Measurements from ENCODE around the gene GALNT15.

Gene GALNT15

DNA sequence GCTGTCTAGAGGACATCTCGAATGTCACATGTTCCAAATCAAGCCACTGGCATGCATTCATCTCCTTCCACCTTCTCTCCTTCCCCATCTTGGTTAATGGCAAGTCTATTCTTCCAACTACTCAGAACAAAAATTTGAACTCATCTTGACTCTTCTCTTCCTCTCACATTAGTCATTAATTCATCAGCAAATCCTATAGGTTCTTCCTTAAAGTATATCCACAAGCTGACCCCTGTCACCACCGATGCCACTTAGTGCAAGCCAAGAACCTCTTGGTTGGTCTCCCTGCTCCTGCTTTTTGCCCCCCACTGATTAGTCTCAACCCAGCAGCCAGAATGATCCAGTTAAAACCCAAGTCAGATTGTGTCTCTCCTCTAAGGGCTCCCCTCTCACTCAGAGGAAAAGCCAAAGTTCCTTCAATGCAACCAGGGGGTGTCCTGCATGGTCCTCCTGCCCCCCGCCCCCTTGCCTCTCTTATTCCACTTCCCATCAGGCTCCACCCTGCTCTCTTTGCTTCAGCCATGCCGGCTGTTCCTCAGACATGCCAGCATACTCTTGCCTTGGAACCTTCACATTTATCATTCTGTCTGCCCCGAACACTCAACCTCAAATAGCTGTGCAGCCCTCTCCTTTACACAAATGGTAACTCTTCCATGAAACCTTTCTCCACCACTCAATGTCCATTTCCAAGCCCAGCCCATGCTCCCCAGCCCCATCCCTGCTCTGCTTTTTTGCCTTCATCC lies 1.0 kb upstream of the GALNT15 start:
- peak; percentile 3 for DNase-seq (ENCODE audit: low spot score)
- in situ Hi-C loops (cut with MboI; ENCODE audit: low sequenced_read_pairs, unreplicated experiment): no loop called here
- TF ChIP-seq, protein P1, sequence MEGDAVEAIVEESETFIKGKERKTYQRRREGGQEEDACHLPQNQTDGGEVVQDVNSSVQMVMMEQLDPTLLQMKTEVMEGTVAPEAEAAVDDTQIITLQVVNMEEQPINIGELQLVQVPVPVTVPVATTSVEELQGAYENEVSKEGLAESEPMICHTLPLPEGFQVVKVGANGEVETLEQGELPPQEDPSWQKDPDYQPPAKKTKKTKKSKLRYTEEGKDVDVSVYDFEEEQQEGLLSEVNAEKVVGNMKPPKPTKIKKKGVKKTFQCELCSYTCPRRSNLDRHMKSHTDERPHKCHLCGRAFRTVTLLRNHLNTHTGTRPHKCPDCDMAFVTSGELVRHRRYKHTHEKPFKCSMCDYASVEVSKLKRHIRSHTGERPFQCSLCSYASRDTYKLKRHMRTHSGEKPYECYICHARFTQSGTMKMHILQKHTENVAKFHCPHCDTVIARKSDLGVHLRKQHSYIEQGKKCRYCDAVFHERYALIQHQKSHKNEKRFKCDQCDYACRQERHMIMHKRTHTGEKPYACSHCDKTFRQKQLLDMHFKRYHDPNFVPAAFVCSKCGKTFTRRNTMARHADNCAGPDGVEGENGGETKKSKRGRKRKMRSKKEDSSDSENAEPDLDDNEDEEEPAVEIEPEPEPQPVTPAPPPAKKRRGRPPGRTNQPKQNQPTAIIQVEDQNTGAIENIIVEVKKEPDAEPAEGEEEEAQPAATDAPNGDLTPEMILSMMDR (IDR thresholded peaks at IDR 0.05; ENCODE audit: borderline replicate concordance, control extremely low read depth, extremely low read depth, insufficient read depth, missing control alignments): no peak

DNA sequence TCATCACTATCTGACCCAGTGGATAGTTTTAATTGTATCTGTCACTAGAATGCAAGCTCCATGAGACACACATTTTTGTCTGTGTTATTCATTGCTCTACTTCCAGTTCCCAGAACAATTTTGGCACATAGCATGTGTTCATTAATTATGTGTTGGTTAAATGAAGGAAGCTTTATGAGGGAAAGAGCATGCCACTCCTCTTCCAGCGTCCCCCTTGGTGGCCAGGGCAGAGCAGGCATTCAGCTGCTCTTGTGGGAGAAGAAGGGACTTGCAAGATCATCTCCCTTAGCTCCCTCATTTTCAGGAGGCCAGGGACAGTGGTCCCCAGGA lies 489 bp upstream of the GALNT15 start:
- TF ChIP-seq, protein P1 (IDR thresholded peaks at IDR 0.05; ENCODE audit: borderline replicate concordance, control extremely low read depth, extremely low read depth, insufficient read depth, missing control alignments): no peak
- in situ Hi-C loops (cut with MboI; ENCODE audit: low sequenced_read_pairs, unreplicated experiment): no loop called here
- DNase-seq (ENCODE audit: low spot score): no peak

DNA sequence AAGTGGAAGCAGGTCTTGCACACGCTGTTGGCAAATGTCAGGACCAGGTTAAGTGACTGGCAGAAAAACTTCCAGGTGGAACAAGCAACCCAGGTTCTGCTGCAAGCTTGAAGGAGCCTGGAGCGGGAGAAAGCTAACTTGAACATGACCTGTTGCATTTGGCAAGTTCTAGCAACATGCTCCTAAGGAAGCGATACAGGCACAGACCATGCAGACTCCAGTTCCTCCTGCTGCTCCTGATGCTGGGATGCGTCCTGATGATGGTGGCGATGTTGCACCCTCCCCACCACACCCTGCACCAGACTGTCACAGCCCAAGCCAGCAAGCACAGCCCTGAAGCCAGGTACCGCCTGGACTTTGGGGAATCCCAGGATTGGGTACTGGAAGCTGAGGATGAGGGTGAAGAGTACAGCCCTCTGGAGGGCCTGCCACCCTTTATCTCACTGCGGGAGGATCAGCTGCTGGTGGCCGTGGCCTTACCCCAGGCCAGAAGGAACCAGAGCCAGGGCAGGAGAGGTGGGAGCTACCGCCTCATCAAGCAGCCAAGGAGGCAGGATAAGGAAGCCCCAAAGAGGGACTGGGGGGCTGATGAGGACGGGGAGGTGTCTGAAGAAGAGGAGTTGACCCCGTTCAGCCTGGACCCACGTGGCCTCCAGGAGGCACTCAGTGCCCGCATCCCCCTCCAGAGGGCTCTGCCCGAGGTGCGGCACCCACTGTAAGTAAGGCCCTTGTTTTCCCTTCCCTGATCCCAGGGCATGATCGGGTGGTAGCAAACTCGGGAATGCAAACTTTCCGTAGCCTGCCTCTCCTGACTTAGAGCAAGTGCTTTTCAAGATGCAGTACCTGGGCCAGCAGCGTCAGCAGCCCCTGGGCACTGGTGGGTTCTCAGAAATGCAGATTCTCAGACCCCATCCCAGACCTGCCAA lies 759 bp downstream of the GALNT15 start:
- TF ChIP-seq, protein P1 (IDR thresholded peaks at IDR 0.05; ENCODE audit: borderline replicate concordance, control extremely low read depth, extremely low read depth, insufficient read depth, missing control alignments): no peak
- in situ Hi-C loops (cut with MboI; ENCODE audit: low sequenced_read_pairs, unreplicated experiment): no loop called here
- DNase-seq (ENCODE audit: low spot score): no peak

DNA sequence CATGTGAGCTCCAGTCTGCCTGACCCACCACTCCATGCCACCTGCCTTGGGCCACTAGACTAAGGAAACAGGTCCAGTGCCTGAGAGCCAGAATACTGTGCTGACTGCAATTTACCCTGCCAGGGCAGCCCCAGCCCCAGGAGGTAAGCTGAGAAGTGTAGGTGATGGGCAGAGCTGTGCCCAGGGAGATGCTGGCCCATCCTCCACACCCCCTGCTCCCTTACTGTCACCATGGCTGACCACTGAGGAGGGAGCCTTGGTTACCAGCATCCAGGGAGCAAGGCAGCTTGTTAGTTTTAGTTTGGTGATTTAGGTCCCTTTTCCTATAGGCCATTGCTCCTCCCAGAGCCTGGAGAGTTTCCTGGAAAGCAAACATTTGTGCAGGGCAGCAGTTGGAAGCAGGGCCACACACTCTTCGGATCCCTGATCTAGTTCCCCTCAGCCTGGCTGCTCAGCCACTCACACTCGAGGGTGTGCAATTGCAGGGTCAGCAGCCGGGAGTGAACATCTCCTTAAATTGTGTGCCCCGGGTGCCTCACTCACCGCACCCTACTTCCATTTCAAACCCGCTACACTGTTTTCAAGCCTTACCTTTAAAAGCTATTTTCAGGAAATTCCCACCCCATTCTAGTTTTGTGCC lies 2.0 kb downstream of the GALNT15 start:
- no peak for DNase-seq (ENCODE audit: low spot score)
- TF ChIP-seq, protein P1 (IDR thresholded peaks at IDR 0.05; ENCODE audit: borderline replicate concordance, control extremely low read depth, extremely low read depth, insufficient read depth, missing control alignments): no peak
- in situ Hi-C loops (cut with MboI; ENCODE audit: low sequenced_read_pairs, unreplicated experiment): no loop called here

DNA sequence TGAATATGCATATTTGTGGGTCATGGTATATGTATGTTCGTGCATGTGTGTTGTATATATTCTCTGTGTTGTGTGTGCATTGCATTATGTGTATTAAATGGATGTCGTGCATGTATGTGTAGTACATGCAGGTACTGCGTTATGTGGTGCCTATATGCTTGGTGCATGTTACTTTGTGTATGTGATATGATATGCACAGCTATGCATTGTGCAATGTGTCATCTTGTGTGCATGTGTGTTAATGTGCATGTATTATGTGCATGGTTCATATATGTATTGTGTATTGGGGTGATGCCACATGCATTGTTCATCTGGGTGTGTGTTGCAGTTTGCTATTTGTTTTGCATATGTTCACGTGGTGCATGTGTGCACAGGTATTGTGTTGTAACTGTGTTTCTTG lies 2.9 kb downstream of the GALNT15 start:
- in situ Hi-C loops (cut with MboI; ENCODE audit: low sequenced_read_pairs, unreplicated experiment): no loop called here
- TF ChIP-seq, protein P1 (IDR thresholded peaks at IDR 0.05; ENCODE audit: borderline replicate concordance, control extremely low read depth, extremely low read depth, insufficient read depth, missing control alignments): no peak
- no peak for DNase-seq (ENCODE audit: low spot score)

DNA sequence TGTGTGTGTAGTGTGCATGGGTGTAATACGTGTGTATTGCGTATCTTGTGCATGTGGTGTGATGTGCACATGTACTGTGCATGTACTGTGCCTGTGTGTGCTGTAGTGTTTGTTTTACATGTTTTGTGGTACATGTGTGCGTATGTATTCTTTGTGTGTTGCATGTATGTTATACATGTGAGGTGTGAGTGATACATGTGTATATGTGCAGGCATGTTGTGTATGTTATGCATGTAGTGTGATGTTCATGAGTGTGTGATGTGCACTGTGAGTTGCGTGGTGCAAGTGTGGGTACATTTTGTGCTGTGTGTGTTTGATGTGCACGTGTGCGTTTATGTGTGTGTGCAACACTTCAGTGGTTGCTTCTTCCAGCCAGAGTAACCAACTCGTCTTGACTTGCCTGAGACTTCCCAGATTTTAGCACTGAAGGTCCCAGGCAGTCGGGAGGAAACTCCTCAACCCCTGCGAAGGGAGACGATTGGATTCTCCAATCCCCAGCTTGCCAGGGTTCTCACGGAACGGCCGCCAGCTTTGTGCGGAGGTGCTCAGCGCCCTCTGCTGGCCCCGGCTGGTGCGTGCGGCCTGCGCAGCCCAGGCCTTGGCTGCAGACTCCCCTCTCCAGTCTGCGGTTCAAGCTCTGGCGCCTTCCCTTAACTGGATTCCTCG lies 3.6 kb downstream of the GALNT15 start:
- TF ChIP-seq, protein P1 (IDR thresholded peaks at IDR 0.05; ENCODE audit: borderline replicate concordance, control extremely low read depth, extremely low read depth, insufficient read depth, missing control alignments): peak; percentile 99
- DNase-seq (ENCODE audit: low spot score): peak; percentile 88
- in situ Hi-C loops (cut with MboI; ENCODE audit: low sequenced_read_pairs, unreplicated experiment): no loop called here
